Stomach smooth muscle (tissue), 2 donors: Measurements from ENCODE around the gene ACAP3.

Experiments used
- H3K27ac ChIP-seq: one replicate; pipeline ENCODE4 v1.7.0; 2013; ENCODE audit warnings: mild to moderate bottlenecking, low read length, inconsistent platforms
- H3K27me3 ChIP-seq, 2 donors: one replicate each; pipeline ENCODE4 v1.7.0; 2013; ENCODE audit warnings: low read length in 2 of 2; ENCODE audit not compliant: insufficient read depth in 2 of 2, control insufficient read depth in 1 of 2
- H3K36me3 ChIP-seq, 2 donors: one replicate each; pipeline ENCODE4 v1.7.0; 2013; ENCODE audit warnings: low read length in 2 of 2; ENCODE audit not compliant: control insufficient read depth in 2 of 2, insufficient read depth in 2 of 2
- H3K4me1 ChIP-seq: one replicate; pipeline ENCODE4 v1.7.0; 2013; ENCODE audit warnings: low read length; ENCODE audit not compliant: control insufficient read depth, insufficient read depth
- H3K4me3 ChIP-seq, 2 donors: one replicate each; pipeline ENCODE4 v1.7.0; 2013; ENCODE audit warnings: low read length in 2 of 2
- H3K9ac ChIP-seq, 2 donors: one replicate each; pipeline ENCODE4 v1.7.0; 2013; ENCODE audit warnings: low read length in 2 of 2, mild to moderate bottlenecking in 1 of 2
- H3K9me3 ChIP-seq, 2 donors: one replicate each; pipeline ENCODE4 v1.7.0; 2013; ENCODE audit warnings: low read length in 2 of 2; ENCODE audit not compliant: control insufficient read depth in 2 of 2
- donor health status: healthy.
- donor health status: Pancreatic carcinoma.

Gene ACAP3

GRCh38 chr1:1286313-1287261 is 21.1 kb downstream of the ACAP3 start:
- Histone ChIP-seq H3K36me3 (no peaks in the 10 kb centered on the region), H3K4me1 (peaks cover 4% of the 10 kb centered on the region), H3K9me3 (no peaks in the 10 kb centered on the region)

GRCh38 chr1:1285611-1286311 is 22.0 kb downstream of the ACAP3 start:
- Histone ChIP-seq H3K4me3 (no peak overlapping the region), H3K9ac (no peak overlapping the region)

More at GRCh38 chr1:1286313-1287261, 21.1 kb downstream of the ACAP3 start:
- Histone ChIP-seq H3K27ac (no peak overlapping the region), H3K9ac (no peak overlapping the region), H3K27me3 (peaks cover 13 to 17% of the 10 kb centered on the region in 2 donors), H3K4me3 (no peak overlapping the region)

GRCh38 chr1:1285102-1285571 is 22.6 kb downstream of the ACAP3 start:
- no peak overlapping the region for H3K9ac ChIP-seq

More at GRCh38 chr1:1285611-1286311, 22.0 kb downstream of the ACAP3 start:
- no peak overlapping the region for H3K27ac ChIP-seq
- no peaks in the 10 kb centered on the region for H3K4me1 ChIP-seq
- no peaks in the 10 kb centered on the region for H3K9me3 ChIP-seq
- peaks cover 13 to 17% of the 10 kb centered on the region in 2 donors for H3K27me3 ChIP-seq
- H3K36me3 ChIP-seq = no peaks in the 10 kb centered on the region

GRCh38 chr1:1284221-1285101 is 23.3 kb downstream of the ACAP3 start:
- Histone ChIP-seq H3K9ac (no peak overlapping the region), H3K4me1 (no peaks in the 10 kb centered on the region), H3K27ac (no peak overlapping the region), H3K4me3 (no peak overlapping the region), H3K36me3 (no peaks in the 10 kb centered on the region), H3K9me3 (no peaks in the 10 kb centered on the region), H3K27me3 (peaks cover 13 to 17% of the 10 kb centered on the region in 2 donors)

More at GRCh38 chr1:1285102-1285571, 22.6 kb downstream of the ACAP3 start:
- Histone ChIP-seq H3K4me3 (no peak overlapping the region), H3K27me3 (peaks cover 13 to 17% of the 10 kb centered on the region in 2 donors), H3K9me3 (no peaks in the 10 kb centered on the region), H3K27ac (no peak overlapping the region), H3K36me3 (no peaks in the 10 kb centered on the region), H3K4me1 (no peaks in the 10 kb centered on the region)

GRCh38 chr1:1283821-1284220 is 23.9 kb downstream of the ACAP3 start:
- no peak overlapping the region for H3K9ac ChIP-seq
- H3K4me1 ChIP-seq = no peaks in the 10 kb centered on the region
- no peak overlapping the region for H3K4me3 ChIP-seq
- no peak overlapping the region for H3K27ac ChIP-seq
- H3K9me3 ChIP-seq = no peaks in the 10 kb centered on the region
- H3K27me3 ChIP-seq = peaks cover 13 to 17% of the 10 kb centered on the region in 2 donors
- H3K36me3 ChIP-seq = no peaks in the 10 kb centered on the region

GRCh38 chr1:1282998-1283397 is 24.7 kb downstream of the ACAP3 start:
- H3K4me3 ChIP-seq = no peak overlapping the region
- no peak overlapping the region for H3K9ac ChIP-seq
- no peaks in the 10 kb centered on the region for H3K4me1 ChIP-seq
- no peak overlapping the region for H3K27ac ChIP-seq
- no peaks in the 10 kb centered on the region for H3K36me3 ChIP-seq
- H3K27me3 ChIP-seq = peaks cover 13 to 17% of the 10 kb centered on the region in 2 donors
- no peaks in the 10 kb centered on the region for H3K9me3 ChIP-seq

GRCh38 chr1:1281533-1282321 is 26.0 kb downstream of the ACAP3 start:
- Histone ChIP-seq H3K9me3 (no peaks in the 10 kb centered on the region), H3K4me1 (no peaks in the 10 kb centered on the region), H3K27me3 (peaks cover 4 to 11% of the 10 kb centered on the region in 2 donors), H3K36me3 (no peaks in the 10 kb centered on the region), H3K27ac (no peak overlapping the region), H3K4me3 (no peak overlapping the region), H3K9ac (no peak overlapping the region)

- Histone ChIP-seq H3K4me3 (no peak overlapping the region), H3K36me3 (no peaks in the 10 kb centered on the region), H3K27ac (no peak overlapping the region), H3K27me3 (peaks cover 0 to 8% of the 10 kb centered on the region in 2 donors), H3K9ac (no peak overlapping the region), H3K4me1 (no peaks in the 10 kb centered on the region), H3K9me3 (no peaks in the 10 kb centered on the region)
These were observed 26.8 kb downstream of the ACAP3 start for GRCh38 chr1:1280782-1281481.

- no peaks in the 10 kb centered on the region for H3K9me3 ChIP-seq
- no peaks in the 10 kb centered on the region for H3K27me3 ChIP-seq
- H3K36me3 ChIP-seq = no peaks in the 10 kb centered on the region
- H3K9ac ChIP-seq = no peak overlapping the region
- no peak overlapping the region for H3K4me3 ChIP-seq
- peaks cover 9% of the 10 kb centered on the region for H3K4me1 ChIP-seq
- no peak overlapping the region for H3K27ac ChIP-seq
These were observed 28.7 kb downstream of the ACAP3 start for GRCh38 chr1:1279028-1279427.
